Psoas muscle (tissue), 8 donors: ENCODE data around the gene SFT2D2. TPM values are rescaled to one million over a fixed set of nuclear protein-coding genes. Genes with fewer than 3 reads are reported as not detected.

Source experiments
- ATAC-seq, 4 donors: fragments of 200-7000 bp; cut with Tn5 transposase; one replicate each; pipeline ENCODE4 v1.9.1; 2020; ENCODE audit warnings: moderate library complexity in 3 of 4, mild to moderate bottlenecking in 2 of 4
- DNase-seq, 2 donors: peaks; one replicate each; pipeline ENCODE4 v3.0.0-alpha.2; 2020
- H3K27ac ChIP-seq: fragments of 200-600 bp; one replicate; pipeline ENCODE4 v1.8.0; 2022
- H3K27me3 ChIP-seq, 3 donors: fragments of 200-600 bp in 1 of 3; one replicate each; pipeline versions ENCODE4 v1.6.1 to v1.8.0; 2013 to 2022; ENCODE audit warnings: low read length in 2 of 3, mild to moderate bottlenecking in 2 of 3, moderate library complexity in 1 of 3; ENCODE audit not compliant: insufficient read depth in 3 of 3
- H3K36me3 ChIP-seq, 2 donors: fragments of 200-600 bp in 1 of 2; one replicate each; pipeline versions ENCODE4 v1.6.1 to v1.8.0; 2013 to 2022; ENCODE audit warnings: low read depth in 1 of 2, mild to moderate bottlenecking in 1 of 2, moderate library complexity in 1 of 2; ENCODE audit not compliant: insufficient read depth in 1 of 2
- H3K4me1 ChIP-seq: fragments of 200-600 bp; one replicate; pipeline ENCODE4 v1.8.0; 2022
- H3K4me3 ChIP-seq: fragments of 200-600 bp; one replicate; pipeline ENCODE4 v1.8.0; 2022; ENCODE audit warnings: mild to moderate bottlenecking
- H3K9me3 ChIP-seq: fragments of 200-600 bp; one replicate; pipeline ENCODE4 v1.8.0; 2022
- WGBS, 3 donors: extraction: QIAGEN DNeasy Blood & Tissue Kit; methylation state at CpG; one replicate each; pipeline versions ENCODE4 v1.1.6 to v1.1.7; 2013; 5-methylcytosine and 5-hydroxymethylcytosine counted together
- intact Hi-C, 2 donors: fragments of 100-400 bp; cut with DNase I; formaldehyde crosslinking; loops; one replicate each; pipeline versions ENCODE4 v1.11.0 to v1.14.2; 2022
- polyA plus RNA-seq, 3 donors: library from polyadenylated mRNA; stranded (reverse); fragments of 200-250 nt; gene quantifications; one replicate each; pipeline ENCODE4 v1.2.3, GENCODE V29; 2013
- total RNA-seq, 4 donors: library from RNA; stranded (reverse); fragmentation: NEBNext Ultra II Directional in 2 of 4; extraction: Animal tissue kit (Norgen Biotek cat#: 25700) in 2 of 4; gene quantifications; one replicate each; pipeline versions ENCODE4 v1.2.1 to v1.2.4, GENCODE V29; 2021 to 2023
- TF ChIP-seq, protein P1 (sequence below): fragments of 200-600 bp; IDR thresholded peaks from one replicate; pipeline ENCODE4 v1.8.0; 2022; ENCODE audit warnings: antibody characterized with exemption
- donor health status: healthy with polysubstance abuse.
- donor health status: DM: no; HTN: no; CAD: no; lungs with moderate emphysema.
- donor health status: Bipolar disorder and iron deficiency.
- donor health status: healthy.
- donor health status: DM: yes; HTN: yes; CAD: no.
- donor health status: DM: no; HTN: no; CAD: no.
- donor health status: DM: no; HTN: no; CAD: no.
- donor health status: DM: yes; HTN: yes; CAD: no.

Gene SFT2D2
- total and polyA plus RNA-seq, 7 donors: 2.0 to 15.5 (median 12.7) TPM

- Histone ChIP-seq H3K36me3 (peaks cover 8 to 75% of the 10 kb centered on the region in 2 donors), H3K27ac (peak overlapping the region; percentile 9), H3K4me1 (no peaks in the 10 kb centered on the region), H3K4me3 (no peak overlapping the region), H3K9me3 (no peaks in the 10 kb centered on the region), H3K27me3 (no peaks in the 10 kb centered on the region)
- TF ChIP-seq, protein P1, sequence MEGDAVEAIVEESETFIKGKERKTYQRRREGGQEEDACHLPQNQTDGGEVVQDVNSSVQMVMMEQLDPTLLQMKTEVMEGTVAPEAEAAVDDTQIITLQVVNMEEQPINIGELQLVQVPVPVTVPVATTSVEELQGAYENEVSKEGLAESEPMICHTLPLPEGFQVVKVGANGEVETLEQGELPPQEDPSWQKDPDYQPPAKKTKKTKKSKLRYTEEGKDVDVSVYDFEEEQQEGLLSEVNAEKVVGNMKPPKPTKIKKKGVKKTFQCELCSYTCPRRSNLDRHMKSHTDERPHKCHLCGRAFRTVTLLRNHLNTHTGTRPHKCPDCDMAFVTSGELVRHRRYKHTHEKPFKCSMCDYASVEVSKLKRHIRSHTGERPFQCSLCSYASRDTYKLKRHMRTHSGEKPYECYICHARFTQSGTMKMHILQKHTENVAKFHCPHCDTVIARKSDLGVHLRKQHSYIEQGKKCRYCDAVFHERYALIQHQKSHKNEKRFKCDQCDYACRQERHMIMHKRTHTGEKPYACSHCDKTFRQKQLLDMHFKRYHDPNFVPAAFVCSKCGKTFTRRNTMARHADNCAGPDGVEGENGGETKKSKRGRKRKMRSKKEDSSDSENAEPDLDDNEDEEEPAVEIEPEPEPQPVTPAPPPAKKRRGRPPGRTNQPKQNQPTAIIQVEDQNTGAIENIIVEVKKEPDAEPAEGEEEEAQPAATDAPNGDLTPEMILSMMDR: no peak
- DNase-seq (no peak), ATAC-seq (no peak)
- intact Hi-C loops: no loop called here
- WGBS, 3 donors: 16 to 31% (median 23%) methylated on average over 3 of the region's 3 CpGs
These were observed 17.9 kb downstream of the SFT2D2 start for GRCh38 chr1:168243636-168244212.

- ATAC-seq (no peak), DNase-seq (no peak)
- TF ChIP-seq, protein P1: no peak
- no peaks in the 10 kb centered on the region for H3K9me3 ChIP-seq
- H3K4me3 ChIP-seq: no peak overlapping the region
- H3K27ac ChIP-seq: no peak overlapping the region
- 92 to 94% (median 93%) methylated on average over 3 of the region's 3 CpGs for WGBS, 3 donors
- intact Hi-C loops: no loop called here
- H3K4me1 ChIP-seq: no peaks in the 10 kb centered on the region
- peaks cover 8 to 68% of the 10 kb centered on the region in 2 donors for H3K36me3 ChIP-seq
- no peaks in the 10 kb centered on the region for H3K27me3 ChIP-seq
These were observed 19.2 kb downstream of the SFT2D2 start for GRCh38 chr1:168245042-168245441.

DNA sequence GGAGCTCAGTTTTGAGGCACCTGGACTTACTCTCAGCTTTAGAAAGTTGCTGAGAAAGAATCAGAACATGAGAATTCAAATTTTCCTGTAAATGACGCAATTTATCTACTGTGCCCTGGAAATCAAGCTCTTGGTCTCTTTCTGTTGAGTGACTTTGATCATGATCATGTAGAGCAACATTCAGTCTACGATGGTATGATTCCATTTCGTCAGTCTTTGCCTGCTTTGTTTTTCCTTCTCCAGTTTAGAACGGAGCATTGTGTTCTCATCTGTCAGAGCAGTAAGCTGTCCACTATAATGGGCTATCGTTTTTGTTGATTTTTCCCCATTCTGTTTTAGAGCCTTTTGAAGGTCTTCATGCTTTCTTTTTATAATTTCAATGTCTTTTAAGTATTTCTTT, 20.7 kb downstream of the SFT2D2 start:
- H3K36me3 ChIP-seq: peaks cover 8 to 58% of the 10 kb centered on the region in 2 donors
- no peak for DNase-seq
- H3K27me3 ChIP-seq: no peaks in the 10 kb centered on the region
- intact Hi-C loops: no loop called here
- H3K27ac ChIP-seq: no peak overlapping the region
- TF ChIP-seq, protein P1: no peak
- no peak overlapping the region for H3K4me3 ChIP-seq
- ATAC-seq: no peak
- H3K9me3 ChIP-seq: no peaks in the 10 kb centered on the region
- H3K4me1 ChIP-seq: no peaks in the 10 kb centered on the region
- 85 to 93% (median 90%) methylated on average over 5 of the region's 5 CpGs for WGBS, 3 donors

DNA sequence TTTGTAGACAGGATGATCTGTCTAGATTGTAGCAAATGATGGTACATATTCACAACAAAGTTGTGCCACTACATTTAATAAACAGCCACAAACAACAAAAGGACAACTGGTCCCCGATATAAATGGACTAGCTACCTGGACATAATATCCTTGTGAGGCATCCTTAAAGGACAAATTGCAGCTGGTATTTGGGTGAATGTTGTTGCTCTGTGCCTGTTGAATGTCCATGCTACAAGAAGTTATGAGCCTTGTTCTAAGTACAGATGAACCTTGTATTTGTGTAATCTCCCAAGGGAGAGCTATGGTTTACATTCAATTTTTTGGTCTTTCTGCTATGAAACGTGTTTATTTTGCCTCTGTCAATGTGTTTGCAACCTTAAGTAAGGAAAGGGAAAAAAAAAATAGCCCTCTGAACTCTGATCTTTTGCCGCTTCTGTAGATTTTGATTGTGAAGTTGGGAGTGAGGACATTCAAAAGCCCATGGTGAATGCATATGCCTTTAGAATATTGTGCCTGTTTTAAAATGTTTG, 26.5 kb downstream of the SFT2D2 start:
- H3K27me3 ChIP-seq: no peaks in the 10 kb centered on the region
- intact Hi-C loops: no loop called here

More for the DNA sequence above, 26.5 kb downstream of the SFT2D2 start:
- DNase-seq (no peak), ATAC-seq (no peak)
- 70 to 88% (median 73%) methylated on average over 3 of the region's 3 CpGs for WGBS, 3 donors
- TF ChIP-seq, protein P1: no peak
- no peak overlapping the region for H3K27ac ChIP-seq
- peaks cover 21% of the 10 kb centered on the region for H3K9me3 ChIP-seq
- peaks cover 0 to 12% of the 10 kb centered on the region in 2 donors for H3K36me3 ChIP-seq
- H3K4me1 ChIP-seq: no peaks in the 10 kb centered on the region
- H3K4me3 ChIP-seq: no peak overlapping the region
